ENCODE data around the gene PSMB9. TPM values are rescaled to one million over a fixed set of nuclear protein-coding genes. Genes with fewer than 3 reads are reported as not detected.
A peak's percentile ranks its signal among the peaks of the same experiment; 100 is the strongest.
"Not testable (repeated sequence)": the region's sequence is repeated elsewhere in the genome, so short reads cannot be mapped to it uniquely, and the experiment has no call there.

Gene PSMB9
- 0.76 TPM for polyA plus RNA-seq (2013, experiment 1 of 4)
- polyA plus RNA-seq (2013, experiment 2 of 4) = 0.98 TPM
- polyA plus RNA-seq (2013, experiment 3 of 4) = 1.1 TPM
- polyA plus RNA-seq (2013, experiment 4 of 4) = 0.73 TPM

- Histone ChIP-seq H3K27ac (ENCODE audit: insufficient read depth, low read depth, low read length, poor library complexity, severe bottlenecking) (no peak within 1 kb of the TSS), H3K4me3 (ENCODE audit: insufficient read depth, low read depth, low read length) (peak within 1 kb of the TSS; percentile 60), H3K27me3 (ENCODE audit: control insufficient read depth, insufficient read depth, low read length, poor library complexity, severe bottlenecking) (peaks cover 87% of the 10 kb centered on the region), H3K36me3 (ENCODE audit: control insufficient read depth, insufficient read depth, low read length) (no peaks in the 10 kb centered on the region), H3K9me3 (ENCODE audit: control insufficient read depth, low read length) (no peaks in the 10 kb centered on the region), H3K4me1 (ENCODE audit: control insufficient read depth, insufficient read depth, low read length) (peaks cover 10% of the 10 kb centered on the region)
- 0 to 1% methylated on average over 68 of the region's 68 CpGs for WGBS, 2 experiments
Measured at GRCh38 chr6:32853541-32854375, at the start of gene PSMB9, which contains the start of gene TAP1. PSMB9 (plus strand) TSS chr6:32854192; CDS start chr6:32854230, 38 bp downstream. TAP1 (minus strand) TSS chr6:32853704; CDS start chr6:32853636, 68 bp downstream.

DNA sequence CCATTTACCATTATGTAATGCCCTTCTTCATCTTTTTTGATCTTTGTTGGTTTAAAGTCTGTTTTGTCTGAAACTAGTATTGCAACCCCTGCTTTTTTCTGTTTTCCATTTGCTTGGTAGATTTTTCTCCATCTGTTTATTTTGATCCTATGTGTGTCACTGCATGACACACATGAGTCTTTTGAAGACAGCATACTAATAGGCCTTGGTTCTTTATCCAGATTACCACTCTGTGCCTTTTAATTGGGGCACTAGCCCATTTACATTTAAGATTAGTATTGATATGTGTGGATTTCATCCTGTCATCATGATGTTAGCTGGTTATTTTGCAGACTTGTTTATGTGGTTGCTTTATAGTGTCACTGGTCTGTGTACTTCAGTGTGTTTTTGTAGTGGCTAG, 48.6 kb upstream of the PSMB9 start:
- not testable (repeated sequence) for H3K27me3 ChIP-seq (ENCODE audit: control insufficient read depth, insufficient read depth, low read length, poor library complexity, severe bottlenecking); H3K4me3 ChIP-seq (ENCODE audit: insufficient read depth, low read depth, low read length); H3K4me1 ChIP-seq (ENCODE audit: control insufficient read depth, insufficient read depth, low read length); H3K36me3 ChIP-seq (ENCODE audit: control insufficient read depth, insufficient read depth, low read length); H3K9me3 ChIP-seq (ENCODE audit: control insufficient read depth, low read length); H3K27ac ChIP-seq (ENCODE audit: insufficient read depth, low read depth, low read length, poor library complexity, severe bottlenecking)

GRCh38 chr6:32807020-32807580, 46.9 kb upstream of the PSMB9 start:
- H3K4me3 ChIP-seq (ENCODE audit: insufficient read depth, low read depth, low read length) = no peak overlapping the region
- 80 to 83% methylated on average over 5 of the region's 5 CpGs for WGBS, 2 experiments
- H3K27me3 ChIP-seq (ENCODE audit: control insufficient read depth, insufficient read depth, low read length, poor library complexity, severe bottlenecking) = no peaks in the 10 kb centered on the region
- no peaks in the 10 kb centered on the region for H3K9me3 ChIP-seq (ENCODE audit: control insufficient read depth, low read length)
- H3K4me1 ChIP-seq (ENCODE audit: control insufficient read depth, insufficient read depth, low read length) = no peaks in the 10 kb centered on the region
- H3K36me3 ChIP-seq (ENCODE audit: control insufficient read depth, insufficient read depth, low read length) = no peaks in the 10 kb centered on the region
- no peak overlapping the region for H3K27ac ChIP-seq (ENCODE audit: insufficient read depth, low read depth, low read length, poor library complexity, severe bottlenecking)

DNA sequence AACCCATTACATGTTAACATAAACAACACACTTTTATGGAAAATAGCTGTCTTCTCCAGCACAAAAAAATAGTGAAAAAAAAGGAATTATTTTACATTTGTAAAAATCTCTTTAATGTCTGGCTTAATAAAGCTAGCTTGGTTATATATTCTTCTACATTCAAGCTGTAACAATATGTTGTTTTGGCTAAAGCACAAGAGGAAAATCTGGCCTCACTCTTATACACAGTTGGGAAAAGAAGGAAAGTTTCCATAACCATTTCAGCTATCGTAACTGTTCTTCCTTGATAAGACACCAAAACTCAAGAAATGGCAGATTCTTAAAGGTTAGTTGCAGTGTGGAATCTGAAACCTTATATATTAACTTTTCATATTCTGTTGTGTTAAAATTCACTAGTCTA, 44.8 kb upstream of the PSMB9 start:
- no peaks in the 10 kb centered on the region for H3K27me3 ChIP-seq (ENCODE audit: control insufficient read depth, insufficient read depth, low read length, poor library complexity, severe bottlenecking)
- WGBS, 2 experiments = 78% methylated on average over 1 of the region's 1 CpG; no CpG with 5 or more reads in 1 of the 2 experiments
- no peaks in the 10 kb centered on the region for H3K4me1 ChIP-seq (ENCODE audit: control insufficient read depth, insufficient read depth, low read length)
- H3K4me3 ChIP-seq (ENCODE audit: insufficient read depth, low read depth, low read length) = no peak overlapping the region
- H3K36me3 ChIP-seq (ENCODE audit: control insufficient read depth, insufficient read depth, low read length) = no peaks in the 10 kb centered on the region
- H3K27ac ChIP-seq (ENCODE audit: insufficient read depth, low read depth, low read length, poor library complexity, severe bottlenecking) = no peak overlapping the region
- no peaks in the 10 kb centered on the region for H3K9me3 ChIP-seq (ENCODE audit: control insufficient read depth, low read length)

DNA sequence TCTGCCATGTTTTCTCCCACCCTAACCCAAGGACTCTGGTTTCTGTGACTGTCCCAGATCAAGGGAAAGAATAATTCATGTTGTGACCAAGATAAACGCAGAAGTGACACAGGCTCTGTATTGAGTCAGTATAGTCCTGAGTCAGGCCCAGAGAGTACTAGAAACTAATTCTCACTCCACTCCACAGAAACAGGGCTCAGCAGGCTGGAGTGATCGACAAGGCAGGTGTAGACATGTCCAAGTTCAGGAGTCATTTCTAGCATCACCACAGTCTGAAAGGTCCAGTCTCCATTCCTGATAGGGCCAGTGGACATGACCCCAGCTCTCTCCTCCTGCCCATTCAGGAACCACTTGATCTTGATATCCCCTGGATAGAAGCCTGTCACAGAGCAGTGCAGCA, 39.8 kb upstream of the PSMB9 start:
- no peak overlapping the region for H3K27ac ChIP-seq (ENCODE audit: insufficient read depth, low read depth, low read length, poor library complexity, severe bottlenecking)
- H3K4me1 ChIP-seq (ENCODE audit: control insufficient read depth, insufficient read depth, low read length) = no peaks in the 10 kb centered on the region
- 95 to 100% methylated on average over 2 of the region's 2 CpGs for WGBS, 2 experiments
- no peaks in the 10 kb centered on the region for H3K9me3 ChIP-seq (ENCODE audit: control insufficient read depth, low read length)
- H3K4me3 ChIP-seq (ENCODE audit: insufficient read depth, low read depth, low read length) = no peak overlapping the region
- no peaks in the 10 kb centered on the region for H3K27me3 ChIP-seq (ENCODE audit: control insufficient read depth, insufficient read depth, low read length, poor library complexity, severe bottlenecking)
- H3K36me3 ChIP-seq (ENCODE audit: control insufficient read depth, insufficient read depth, low read length) = no peaks in the 10 kb centered on the region

DNA sequence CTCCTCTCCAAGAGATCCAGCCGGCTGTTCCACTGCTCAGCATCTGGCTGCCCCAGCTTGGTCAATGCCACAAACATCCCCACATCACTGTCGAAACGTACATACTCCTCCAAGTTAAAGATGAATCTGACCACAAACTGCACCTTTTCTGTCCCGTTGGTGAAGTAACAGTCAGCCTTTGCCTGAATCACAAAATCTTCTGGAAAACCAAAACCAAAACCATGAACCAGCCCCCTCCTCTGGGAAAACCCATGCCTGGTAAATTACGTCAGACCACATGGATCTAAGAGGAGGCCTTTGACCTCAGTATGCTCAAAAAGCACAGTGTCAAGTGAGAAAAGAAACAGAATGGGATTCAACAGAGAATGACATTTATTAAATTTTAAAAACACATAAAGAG, 38.9 kb upstream of the PSMB9 start:
- Histone ChIP-seq H3K4me1 (ENCODE audit: control insufficient read depth, insufficient read depth, low read length) (no peaks in the 10 kb centered on the region), H3K36me3 (ENCODE audit: control insufficient read depth, insufficient read depth, low read length) (no peaks in the 10 kb centered on the region), H3K27me3 (ENCODE audit: control insufficient read depth, insufficient read depth, low read length, poor library complexity, severe bottlenecking) (no peaks in the 10 kb centered on the region), H3K27ac (ENCODE audit: insufficient read depth, low read depth, low read length, poor library complexity, severe bottlenecking) (no peak overlapping the region), H3K9me3 (ENCODE audit: control insufficient read depth, low read length) (no peaks in the 10 kb centered on the region), H3K4me3 (ENCODE audit: insufficient read depth, low read depth, low read length) (no peak overlapping the region)
- 89 to 95% methylated on average over 5 of the region's 5 CpGs for WGBS, 2 experiments

GRCh38 chr6:32815996-32816395, 38.0 kb upstream of the PSMB9 start:
- H3K36me3 ChIP-seq (ENCODE audit: control insufficient read depth, insufficient read depth, low read length) = no peaks in the 10 kb centered on the region
- H3K27me3 ChIP-seq (ENCODE audit: control insufficient read depth, insufficient read depth, low read length, poor library complexity, severe bottlenecking) = no peaks in the 10 kb centered on the region
- H3K9me3 ChIP-seq (ENCODE audit: control insufficient read depth, low read length) = no peaks in the 10 kb centered on the region
- H3K4me3 ChIP-seq (ENCODE audit: insufficient read depth, low read depth, low read length) = no peak overlapping the region
- H3K4me1 ChIP-seq (ENCODE audit: control insufficient read depth, insufficient read depth, low read length) = no peaks in the 10 kb centered on the region
- 90 to 100% methylated on average over 2 of the region's 2 CpGs for WGBS, 2 experiments
- H3K27ac ChIP-seq (ENCODE audit: insufficient read depth, low read depth, low read length, poor library complexity, severe bottlenecking) = no peak overlapping the region

GRCh38 chr6:32816746-32817204, 37.2 kb upstream of the PSMB9 start, which contains the start of gene HLA-DOB:
HLA-DOB (minus strand) TSS chr6:32817002; CDS start chr6:32816951, 51 bp downstream.
- H3K27me3 ChIP-seq (ENCODE audit: control insufficient read depth, insufficient read depth, low read length, poor library complexity, severe bottlenecking) = no peaks in the 10 kb centered on the region
- WGBS, 2 experiments = 81 to 86% methylated on average over 3 of the region's 3 CpGs
- no peaks in the 10 kb centered on the region for H3K9me3 ChIP-seq (ENCODE audit: control insufficient read depth, low read length)
- H3K36me3 ChIP-seq (ENCODE audit: control insufficient read depth, insufficient read depth, low read length) = no peaks in the 10 kb centered on the region
- H3K27ac ChIP-seq (ENCODE audit: insufficient read depth, low read depth, low read length, poor library complexity, severe bottlenecking) = no peak within 1 kb of the TSS
- H3K4me3 ChIP-seq (ENCODE audit: insufficient read depth, low read depth, low read length) = no peak within 1 kb of the TSS
- H3K4me1 ChIP-seq (ENCODE audit: control insufficient read depth, insufficient read depth, low read length) = no peaks in the 10 kb centered on the region

DNA sequence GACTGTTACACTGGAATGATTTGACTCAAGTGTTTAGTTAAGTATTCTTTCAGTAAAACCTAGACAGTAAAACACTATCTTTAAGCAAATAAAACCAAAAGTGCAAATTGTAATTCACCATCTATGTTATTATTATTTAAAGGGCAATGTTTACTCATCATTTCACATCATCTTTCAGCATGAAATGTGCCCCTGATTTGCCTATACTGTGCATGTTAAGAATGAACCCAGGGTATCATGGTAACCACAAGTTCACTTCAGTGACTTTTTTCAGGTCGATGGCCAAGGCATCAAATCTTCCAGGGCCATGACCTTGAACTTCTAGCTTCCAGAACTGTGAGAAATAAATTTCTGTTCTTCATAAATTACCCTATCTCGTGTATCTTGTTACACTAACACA, 35.1 kb upstream of the PSMB9 start:
- Histone ChIP-seq H3K27me3 (ENCODE audit: control insufficient read depth, insufficient read depth, low read length, poor library complexity, severe bottlenecking) (no peaks in the 10 kb centered on the region), H3K27ac (ENCODE audit: insufficient read depth, low read depth, low read length, poor library complexity, severe bottlenecking) (no peak overlapping the region), H3K9me3 (ENCODE audit: control insufficient read depth, low read length) (no peaks in the 10 kb centered on the region), H3K36me3 (ENCODE audit: control insufficient read depth, insufficient read depth, low read length) (no peaks in the 10 kb centered on the region), H3K4me1 (ENCODE audit: control insufficient read depth, insufficient read depth, low read length) (no peaks in the 10 kb centered on the region), H3K4me3 (ENCODE audit: insufficient read depth, low read depth, low read length) (no peak overlapping the region)
- 80 to 90% methylated on average over 1 to 2 of the region's 2 CpGs for WGBS, 2 experiments

GRCh38 chr6:32819729-32820128, 34.3 kb upstream of the PSMB9 start:
- 65 to 69% methylated on average over 3 of the region's 3 CpGs for WGBS, 2 experiments

More at GRCh38 chr6:32819729-32820128, 34.3 kb upstream of the PSMB9 start:
- H3K27ac ChIP-seq (ENCODE audit: insufficient read depth, low read depth, low read length, poor library complexity, severe bottlenecking) = no peak overlapping the region
- no peaks in the 10 kb centered on the region for H3K4me1 ChIP-seq (ENCODE audit: control insufficient read depth, insufficient read depth, low read length)
- no peaks in the 10 kb centered on the region for H3K36me3 ChIP-seq (ENCODE audit: control insufficient read depth, insufficient read depth, low read length)
- H3K4me3 ChIP-seq (ENCODE audit: insufficient read depth, low read depth, low read length) = no peak overlapping the region
- no peaks in the 10 kb centered on the region for H3K9me3 ChIP-seq (ENCODE audit: control insufficient read depth, low read length)
- H3K27me3 ChIP-seq (ENCODE audit: control insufficient read depth, insufficient read depth, low read length, poor library complexity, severe bottlenecking) = no peaks in the 10 kb centered on the region
